Dedifferentiated amniotic fluid mesenchymal stem cell (primary cell): ENCODE results near the gene GASK1A.
"Not testable (repeated sequence)": the region's sequence is repeated elsewhere in the genome, so short reads cannot be mapped to it uniquely, and the experiment has no call there.

Experiments used
- DNase-seq: peaks from one replicate; pipeline ENCODE4 v3.0.0-alpha.2; 2016; ENCODE audit errors: extremely low spot score

Gene GASK1A

GRCh38 chr3:43031485-43031884 is 52.4 kb downstream of the GASK1A start:
- no peak for DNase-seq

DNA sequence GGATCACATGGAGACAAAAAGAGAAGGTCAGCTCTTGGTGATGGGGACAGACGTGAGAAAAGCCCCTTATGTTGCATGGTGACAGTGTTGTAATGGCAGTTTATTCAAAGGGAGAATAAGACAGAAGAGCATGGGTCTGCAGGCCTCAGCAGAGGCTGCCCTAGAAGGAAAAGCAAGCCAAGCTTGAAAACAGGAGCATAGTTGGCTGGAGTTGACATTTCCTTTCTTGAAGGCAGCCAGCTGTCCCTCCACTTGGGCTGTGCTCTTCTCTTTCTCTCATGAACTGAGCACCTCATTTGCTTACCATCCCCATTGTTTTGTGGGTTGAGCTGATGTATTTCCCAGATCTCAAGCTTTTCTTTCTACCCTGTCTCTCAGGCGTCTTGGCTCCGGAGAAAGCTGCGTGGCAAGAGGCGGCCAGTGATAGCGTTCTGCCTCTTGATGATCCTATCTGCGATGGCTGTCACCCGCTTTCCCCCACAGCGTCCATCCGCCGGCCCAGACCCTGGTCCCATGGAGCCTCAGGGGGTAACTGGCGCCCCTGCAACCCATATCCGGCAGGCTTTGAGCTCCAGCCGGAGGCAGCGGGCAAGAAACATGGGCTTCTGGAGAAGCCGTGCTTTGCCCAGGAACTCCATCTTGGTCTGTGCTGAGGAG is 52.9 kb downstream of the GASK1A start:
- no peak for DNase-seq

GRCh38 chr3:43032646-43033628 is 53.8 kb downstream of the GASK1A start:
- DNase-seq: no peak

- no peak for DNase-seq
These were observed 55.1 kb downstream of the GASK1A start for GRCh38 chr3:43034200-43034599.

DNA sequence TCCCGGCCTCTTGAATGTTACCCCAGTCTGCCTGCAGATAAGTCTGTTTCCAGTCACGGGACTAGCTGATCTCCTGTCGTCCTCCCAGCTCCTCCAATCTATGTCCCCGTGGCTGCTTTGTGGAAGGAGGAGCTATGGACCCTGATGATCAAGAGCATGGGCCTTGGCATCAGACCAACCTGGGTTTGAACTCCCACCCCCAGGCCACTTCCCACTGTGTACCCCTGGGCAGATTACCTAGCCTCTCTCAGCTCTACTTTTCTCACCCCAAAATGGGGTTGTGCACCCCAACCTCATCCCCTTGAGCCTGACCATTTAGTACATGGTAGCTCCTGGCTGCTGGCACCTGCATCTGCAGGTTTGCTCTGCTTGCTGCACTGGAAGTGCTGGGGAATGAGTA is 55.8 kb downstream of the GASK1A start:
- no peak for DNase-seq

DNA sequence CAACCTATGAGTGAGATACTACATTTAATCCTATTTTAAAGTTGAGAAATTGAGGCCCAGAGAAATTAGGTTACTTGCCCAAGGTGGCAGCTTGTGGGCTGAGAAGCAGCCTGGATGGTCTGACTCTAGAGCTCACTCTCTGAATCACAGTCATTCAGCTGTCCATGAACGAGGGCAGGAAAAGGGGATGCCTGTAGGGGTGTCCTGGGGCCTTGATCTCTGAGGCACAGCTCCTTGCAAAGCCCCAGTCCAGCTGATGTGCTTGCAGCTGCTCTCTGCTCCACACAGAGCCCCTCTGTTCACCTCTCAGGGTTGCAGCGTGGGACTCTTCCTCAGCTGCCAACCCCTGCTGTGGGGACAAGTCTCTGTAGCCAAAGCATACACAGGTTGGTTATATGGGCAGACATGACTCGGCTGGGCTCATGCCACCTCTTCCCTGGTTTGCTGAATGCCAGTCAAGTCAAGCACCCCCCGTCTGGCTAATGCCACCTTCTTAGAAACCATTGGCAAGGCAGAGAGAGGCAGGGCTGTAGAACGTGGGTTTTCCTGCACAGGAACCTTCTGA is 56.8 kb downstream of the GASK1A start:
- no peak for DNase-seq

DNA sequence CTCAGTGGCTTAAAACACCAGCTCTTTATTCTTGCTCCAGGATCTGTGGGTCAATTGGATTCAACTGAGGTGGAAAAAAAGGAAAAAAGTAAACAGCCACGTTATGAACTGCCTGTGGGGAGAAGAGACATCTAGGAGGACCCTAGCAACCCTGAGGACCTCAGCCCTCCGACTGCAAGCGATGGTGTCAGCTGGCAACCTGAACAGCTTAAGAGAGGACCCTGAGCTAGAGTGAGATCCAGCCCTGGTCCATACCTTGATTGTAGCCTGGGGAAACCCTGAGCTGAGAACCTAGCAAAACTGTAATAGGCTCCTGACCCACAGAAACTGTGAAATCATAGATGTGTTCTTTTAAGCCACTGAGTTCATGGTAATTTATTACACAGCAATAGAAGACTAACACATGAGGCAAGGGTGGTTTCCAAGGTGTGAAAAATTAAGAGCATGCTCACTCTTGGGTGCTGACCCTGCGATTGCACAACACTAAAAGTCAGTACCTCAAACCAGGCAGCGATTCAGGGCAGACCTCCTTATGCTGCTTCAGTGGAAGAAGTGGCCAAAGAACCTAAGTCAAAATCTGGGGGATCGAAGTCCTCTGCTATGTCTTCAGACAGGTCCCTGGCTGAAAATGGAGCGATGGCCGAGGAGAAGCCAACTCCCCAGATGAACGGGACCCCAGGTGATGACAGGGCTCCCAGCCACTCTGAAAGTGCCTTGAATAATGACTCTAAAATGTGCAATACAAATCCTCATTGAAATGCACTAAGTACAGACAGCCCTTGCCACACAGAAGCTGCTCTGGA is 57.7 kb downstream of the GASK1A start:
- DNase-seq: no peak

DNA sequence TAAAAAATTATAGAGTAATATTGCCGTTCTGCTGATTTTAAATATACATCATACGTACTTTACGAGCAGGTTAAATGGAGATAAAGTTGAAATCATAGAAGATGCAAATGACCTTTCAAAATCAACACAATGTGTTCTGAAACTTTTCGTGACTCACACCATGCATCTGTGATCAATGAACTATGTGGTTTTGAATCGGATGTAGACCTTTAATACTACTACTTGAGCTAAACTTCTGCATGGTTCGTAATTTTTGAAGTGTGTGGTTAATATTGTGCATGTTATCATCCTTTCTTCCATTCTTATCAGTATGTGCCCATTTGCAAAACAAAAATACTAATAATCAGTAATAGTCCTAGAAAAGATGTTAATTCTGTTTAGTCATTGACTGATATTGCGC is 58.9 kb downstream of the GASK1A start:
- no peak for DNase-seq

GRCh38 chr3:43041517-43041916 is 62.4 kb downstream of the GASK1A start:
- DNase-seq: no peak

GRCh38 chr3:43043071-43043766 is 64.1 kb downstream of the GASK1A start:
- no peak for DNase-seq

- no peak for DNase-seq
These were observed 64.7 kb downstream of the GASK1A start for GRCh38 chr3:43043793-43044192.

GRCh38 chr3:43045079-43045478 is 66.0 kb downstream of the GASK1A start:
- not testable (repeated sequence) for DNase-seq

DNA sequence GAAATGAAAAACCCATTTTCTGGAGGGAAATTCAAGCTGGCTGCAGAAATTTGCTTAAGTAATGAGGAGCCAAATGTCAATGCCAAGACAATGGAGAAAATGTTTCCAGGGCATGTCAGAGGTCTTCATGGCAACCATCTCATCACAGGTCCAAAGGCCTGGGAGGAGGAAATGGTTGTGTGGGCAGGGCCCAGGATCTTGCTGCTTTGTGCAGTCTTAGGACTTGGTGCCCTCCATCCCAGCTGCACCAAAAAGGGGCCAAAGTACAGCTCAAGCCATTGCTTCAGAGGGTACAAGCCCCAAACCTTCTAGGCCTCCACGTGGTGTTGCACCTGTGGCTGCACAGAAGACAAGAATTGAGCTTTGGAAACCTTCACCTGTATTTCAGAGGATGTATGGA is 67.5 kb downstream of the GASK1A start:
- no peak for DNase-seq

- DNase-seq: no peak
These were observed 69.4 kb downstream of the GASK1A start for GRCh38 chr3:43048470-43048869.

DNA sequence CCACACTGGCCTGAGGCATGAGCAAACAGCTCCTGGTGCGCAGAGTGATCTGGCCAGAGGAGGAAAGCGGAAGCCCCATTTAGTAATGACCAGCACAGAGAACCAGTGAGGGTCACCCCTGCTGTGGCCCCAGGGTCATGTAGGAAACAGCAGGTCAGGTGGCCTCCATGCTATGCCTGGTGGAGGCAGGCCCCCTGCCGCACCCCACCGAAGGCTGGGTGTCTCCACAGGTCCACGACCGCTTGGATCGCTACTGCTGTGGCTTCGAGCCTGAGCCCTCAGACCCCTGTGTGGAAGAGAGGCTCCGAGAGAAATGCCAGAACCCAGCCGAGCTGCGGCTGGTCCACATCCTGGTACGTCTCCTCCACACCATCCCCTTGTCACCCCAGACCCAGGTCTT is 74.2 kb downstream of the GASK1A start:
- no peak for DNase-seq

GRCh38 chr3:43054754-43055153 is 75.6 kb downstream of the GASK1A start:
- DNase-seq: no peak

DNA sequence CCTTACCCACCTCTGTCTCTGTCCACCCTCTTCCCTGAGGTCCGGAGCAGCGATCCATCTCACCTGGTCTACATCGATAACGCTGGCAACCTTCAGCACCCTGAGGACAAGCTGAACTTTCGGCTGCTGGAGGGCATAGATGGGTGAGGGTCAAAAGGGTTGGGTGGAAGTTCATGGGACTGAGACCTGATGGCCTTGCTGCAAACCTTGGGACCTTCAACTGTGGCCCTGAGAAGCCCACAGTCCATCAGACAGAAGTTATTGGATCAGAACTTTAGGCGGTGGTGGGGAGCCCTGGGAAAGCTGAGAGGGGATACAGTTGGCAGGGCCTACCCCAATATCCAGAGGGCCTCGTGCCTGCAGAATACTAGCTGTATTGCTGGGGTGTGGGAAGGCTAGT is 76.3 kb downstream of the GASK1A start:
- DNase-seq: no peak

GRCh38 chr3:43055806-43056770 is 77.0 kb downstream of the GASK1A start:
- DNase-seq: no peak

DNA sequence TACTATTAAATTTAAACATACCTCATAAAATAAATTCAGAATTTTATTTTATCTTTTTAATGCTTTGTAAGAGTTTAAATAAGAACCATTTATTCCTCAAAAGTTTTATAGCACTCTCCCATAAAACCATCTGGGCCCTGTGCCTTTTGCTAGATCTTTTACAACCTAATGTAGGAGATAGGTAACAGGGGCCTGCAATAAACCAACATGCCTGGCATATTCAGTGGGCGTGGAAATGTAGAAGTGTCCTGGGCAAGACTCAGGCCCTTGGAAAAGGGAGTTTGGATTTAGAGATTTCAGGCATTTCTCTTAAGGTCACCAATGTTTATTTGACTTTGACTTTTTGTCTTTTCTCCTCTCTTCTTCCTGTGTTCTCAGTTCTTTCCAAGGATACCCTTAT is 80.3 kb downstream of the GASK1A start:
- DNase-seq: no peak
